Measurements from ENCODE around the gene ZNF181.

DNA sequence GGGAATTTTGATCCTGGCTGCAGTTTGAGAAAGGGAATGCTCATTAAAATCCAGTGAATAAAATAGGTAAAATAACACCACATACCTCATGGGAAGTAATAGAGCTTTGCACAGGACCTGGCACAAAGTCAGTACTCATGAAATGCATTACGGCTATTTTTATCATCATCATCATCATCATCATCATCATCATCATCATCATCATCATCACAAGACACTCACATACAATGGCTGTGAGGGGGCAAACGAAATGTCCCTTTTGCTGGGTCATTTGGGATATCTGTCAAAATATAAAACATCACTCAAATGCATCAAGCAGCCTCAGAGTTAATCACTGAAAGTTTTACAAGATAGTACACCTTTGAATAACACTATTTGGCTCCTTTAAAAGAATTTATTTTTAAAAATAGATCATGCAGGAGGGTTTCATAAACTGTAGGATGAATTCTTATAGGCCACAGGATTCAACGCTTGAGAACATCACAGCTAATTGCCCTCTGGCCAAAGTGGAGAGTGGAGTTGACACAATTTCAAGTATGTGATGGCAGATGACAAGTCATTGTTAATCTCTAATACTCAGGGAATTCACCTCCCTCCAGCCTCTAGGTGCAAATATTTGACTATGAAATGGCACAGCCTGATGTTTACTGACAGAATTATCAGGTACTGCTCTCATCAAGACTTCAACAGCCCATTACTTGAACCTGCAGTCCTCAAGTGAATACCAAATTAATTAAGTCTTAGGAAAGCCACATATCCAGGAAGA, 53.2 kb downstream of the ZNF181 start:
- TF ChIP-seq, protein P1, sequence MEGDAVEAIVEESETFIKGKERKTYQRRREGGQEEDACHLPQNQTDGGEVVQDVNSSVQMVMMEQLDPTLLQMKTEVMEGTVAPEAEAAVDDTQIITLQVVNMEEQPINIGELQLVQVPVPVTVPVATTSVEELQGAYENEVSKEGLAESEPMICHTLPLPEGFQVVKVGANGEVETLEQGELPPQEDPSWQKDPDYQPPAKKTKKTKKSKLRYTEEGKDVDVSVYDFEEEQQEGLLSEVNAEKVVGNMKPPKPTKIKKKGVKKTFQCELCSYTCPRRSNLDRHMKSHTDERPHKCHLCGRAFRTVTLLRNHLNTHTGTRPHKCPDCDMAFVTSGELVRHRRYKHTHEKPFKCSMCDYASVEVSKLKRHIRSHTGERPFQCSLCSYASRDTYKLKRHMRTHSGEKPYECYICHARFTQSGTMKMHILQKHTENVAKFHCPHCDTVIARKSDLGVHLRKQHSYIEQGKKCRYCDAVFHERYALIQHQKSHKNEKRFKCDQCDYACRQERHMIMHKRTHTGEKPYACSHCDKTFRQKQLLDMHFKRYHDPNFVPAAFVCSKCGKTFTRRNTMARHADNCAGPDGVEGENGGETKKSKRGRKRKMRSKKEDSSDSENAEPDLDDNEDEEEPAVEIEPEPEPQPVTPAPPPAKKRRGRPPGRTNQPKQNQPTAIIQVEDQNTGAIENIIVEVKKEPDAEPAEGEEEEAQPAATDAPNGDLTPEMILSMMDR (IDR thresholded peaks at IDR 0.05), result no peak
- TF ChIP-seq POLR2A (IDR thresholded peaks at IDR 0.05), result no peak
